ENCODE measurements around the gene RTRAF.

- TF ChIP-seq CTCF (IDR thresholded peaks at IDR 0.05) (no peak), ZFX (IDR thresholded peaks at IDR 0.05; ENCODE audit: borderline replicate concordance) (no peak)
These were observed 46.4 kb upstream of the RTRAF start for GRCh38 chr14:51942971-51943370.
